Esophagus squamous epithelium (tissue), 5 donors: ENCODE measurements around the gene CALCR. TPM values are rescaled to one million over a fixed set of nuclear protein-coding genes. Genes with fewer than 3 reads are reported as not detected.

Experiments used
- DNase-seq: peaks from one replicate; lab custom pipeline; 2025; lab: John Stamatoyannopoulos, UW
- H3K27ac ChIP-seq, 4 donors: fragments of 200-600 bp; sonication (generic); one replicate each; pipeline ENCODE4 v1.5.1; 2016 to 2019; ENCODE audit warnings: mild to moderate bottlenecking in 1 of 4
- H3K27me3 ChIP-seq, 4 donors: fragments of 200-600 bp; sonication (generic); 1 replicate in 3 of 4; 2 replicates in 1 of 4; pipeline versions ENCODE4 v1.5.1 to v1.6.0; 2017 to 2021; ENCODE audit warnings: antibody characterized with exemption in 1 of 4
- H3K36me3 ChIP-seq, 3 donors: fragments of 200-600 bp; sonication (generic); one replicate each; pipeline ENCODE4 v1.5.1; 2016 to 2019
- H3K4me1 ChIP-seq, 3 donors: fragments of 200-600 bp; sonication (generic); one replicate each; pipeline ENCODE4 v1.5.1; 2017 to 2019
- H3K4me3 ChIP-seq, 4 donors: fragments of 200-600 bp; sonication (generic); 1 replicate in 3 of 4; 2 replicates in 1 of 4; pipeline ENCODE4 v1.5.1; 2016 to 2019; ENCODE audit warnings: mild to moderate bottlenecking in 2 of 4, moderate library complexity in 1 of 4
- H3K9me3 ChIP-seq, 3 donors: fragments of 200-600 bp; sonication (generic); one replicate each; pipeline ENCODE4 v1.5.1; 2016 to 2019
- POLR2A ChIP-seq, 4 donors: fragments of 450-650 bp; IDR thresholded peaks; one replicate each; pipeline ENCODE4 v1.6.1; 2017; ENCODE audit warnings: antibody characterized with exemption in 4 of 4, mild to moderate bottlenecking in 4 of 4, moderate library complexity in 3 of 4
- WGBS, 2 donors: methylation state at CpG; one replicate each; pipeline ENCODE4 v1.1.5; 2018; 5-methylcytosine and 5-hydroxymethylcytosine counted together
- intact Hi-C: fragments of 100-400 bp; cut with DNase I; formaldehyde crosslinking; loops from one replicate; pipeline ENCODE4 v1.15.0; 2022
- total RNA-seq, 4 donors: library from RNA; depleted of rRNA; stranded (reverse); fragments of >200 nt; gene quantifications; one replicate each; pipeline ENCODE4 v1.1.0, GENCODE V29; 2016
- TF ChIP-seq, protein P1 (sequence below), 6 experiments: fragments of 450-650 bp in 4 of 6; fragments of 200-600 bp in 2 of 6; sonication (generic) in 2 of 6; IDR thresholded peaks; one replicate each; pipeline ENCODE4 v1.5.1; 2016 to 2019; ENCODE audit warnings: antibody characterized with exemption in 6 of 6, mild to moderate bottlenecking in 4 of 6, moderate library complexity in 4 of 6
- donor health status: DM: yes; HTN: yes; CAD: no.

Gene CALCR
- total RNA-seq, 4 donors from 2014 or later: 0.19 TPM; not detected in 3

GRCh38 chr7:93407239-93407638 lies 167.3 kb downstream of the CALCR start:
- Histone ChIP-seq H3K4me3 (no peak overlapping the region), H3K27ac (no peak overlapping the region), H3K27me3 (no peaks in the 10 kb centered on the region), H3K9me3 (peaks cover 0 to 6% (median 0%) of the 10 kb centered on the region in 3 donors), H3K4me1 (no peaks in the 10 kb centered on the region), H3K36me3 (no peaks in the 10 kb centered on the region)
- DNase-seq: no peak
- WGBS, 2 donors: 73 to 74% methylated on average over 5 of the region's 5 CpGs
- intact Hi-C loops: no loop called here
- TF ChIP-seq POLR2A (IDR thresholded peaks at IDR 0.05): no peak
- TF ChIP-seq, protein P1, sequence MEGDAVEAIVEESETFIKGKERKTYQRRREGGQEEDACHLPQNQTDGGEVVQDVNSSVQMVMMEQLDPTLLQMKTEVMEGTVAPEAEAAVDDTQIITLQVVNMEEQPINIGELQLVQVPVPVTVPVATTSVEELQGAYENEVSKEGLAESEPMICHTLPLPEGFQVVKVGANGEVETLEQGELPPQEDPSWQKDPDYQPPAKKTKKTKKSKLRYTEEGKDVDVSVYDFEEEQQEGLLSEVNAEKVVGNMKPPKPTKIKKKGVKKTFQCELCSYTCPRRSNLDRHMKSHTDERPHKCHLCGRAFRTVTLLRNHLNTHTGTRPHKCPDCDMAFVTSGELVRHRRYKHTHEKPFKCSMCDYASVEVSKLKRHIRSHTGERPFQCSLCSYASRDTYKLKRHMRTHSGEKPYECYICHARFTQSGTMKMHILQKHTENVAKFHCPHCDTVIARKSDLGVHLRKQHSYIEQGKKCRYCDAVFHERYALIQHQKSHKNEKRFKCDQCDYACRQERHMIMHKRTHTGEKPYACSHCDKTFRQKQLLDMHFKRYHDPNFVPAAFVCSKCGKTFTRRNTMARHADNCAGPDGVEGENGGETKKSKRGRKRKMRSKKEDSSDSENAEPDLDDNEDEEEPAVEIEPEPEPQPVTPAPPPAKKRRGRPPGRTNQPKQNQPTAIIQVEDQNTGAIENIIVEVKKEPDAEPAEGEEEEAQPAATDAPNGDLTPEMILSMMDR (IDR thresholded peaks at IDR 0.05): no peak

- no peak overlapping the region for H3K4me3 ChIP-seq
- DNase-seq: no peak
- H3K4me1 ChIP-seq: no peaks in the 10 kb centered on the region
- WGBS, 2 donors: 72 to 74% methylated on average over 5 of the region's 5 CpGs
- no peak overlapping the region for H3K27ac ChIP-seq
- peaks cover 0 to 6% (median 0%) of the 10 kb centered on the region in 3 donors for H3K9me3 ChIP-seq
- H3K27me3 ChIP-seq: no peaks in the 10 kb centered on the region
- no peaks in the 10 kb centered on the region for H3K36me3 ChIP-seq
- intact Hi-C loops: no loop called here
- no peak for TF ChIP-seq POLR2A (IDR thresholded peaks at IDR 0.05)
- TF ChIP-seq, protein P1 (IDR thresholded peaks at IDR 0.05): no peak
These were observed 171.6 kb downstream of the CALCR start for GRCh38 chr7:93402944-93403343.

GRCh38 chr7:93399642-93400041 lies 174.9 kb downstream of the CALCR start:
- no peak for DNase-seq
- Histone ChIP-seq H3K27me3 (no peaks in the 10 kb centered on the region), H3K4me1 (no peaks in the 10 kb centered on the region), H3K9me3 (no peaks in the 10 kb centered on the region), H3K27ac (no peak overlapping the region), H3K36me3 (no peaks in the 10 kb centered on the region), H3K4me3 (no peak overlapping the region)
- 63 to 78% methylated on average over 3 of the region's 3 CpGs for WGBS, 2 donors
- TF ChIP-seq, protein P1 (IDR thresholded peaks at IDR 0.05): no peak
- TF ChIP-seq POLR2A (IDR thresholded peaks at IDR 0.05): no peak
- intact Hi-C loops: no loop called here

- 68 to 70% methylated on average over 1 of the region's 1 CpG for WGBS, 2 donors
- no peaks in the 10 kb centered on the region for H3K27me3 ChIP-seq
- no peak overlapping the region for H3K27ac ChIP-seq
- TF ChIP-seq POLR2A (IDR thresholded peaks at IDR 0.05): no peak
- TF ChIP-seq, protein P1 (IDR thresholded peaks at IDR 0.05): no peak
- no peak overlapping the region for H3K4me3 ChIP-seq
- no peaks in the 10 kb centered on the region for H3K4me1 ChIP-seq
- no peaks in the 10 kb centered on the region for H3K9me3 ChIP-seq
- no peaks in the 10 kb centered on the region for H3K36me3 ChIP-seq
- intact Hi-C loops: no loop called here
- no peak for DNase-seq
These were observed 181.5 kb downstream of the CALCR start for GRCh38 chr7:93392984-93393383.

GRCh38 chr7:93390660-93391059 lies 183.9 kb downstream of the CALCR start:
- TF ChIP-seq POLR2A (IDR thresholded peaks at IDR 0.05): no peak
- TF ChIP-seq, protein P1 (IDR thresholded peaks at IDR 0.05): no peak
- H3K9me3 ChIP-seq: no peaks in the 10 kb centered on the region
- H3K36me3 ChIP-seq: no peaks in the 10 kb centered on the region
- H3K4me1 ChIP-seq: no peaks in the 10 kb centered on the region
- no peak for DNase-seq
- no peak overlapping the region for H3K4me3 ChIP-seq
- intact Hi-C loops: no loop called here
- 64 to 82% methylated on average over 3 of the region's 3 CpGs for WGBS, 2 donors
- H3K27ac ChIP-seq: no peak overlapping the region
- no peaks in the 10 kb centered on the region for H3K27me3 ChIP-seq
